ENCODE results near the gene MORF4L2. TPM values are rescaled to one million over a fixed set of nuclear protein-coding genes. Genes with fewer than 3 reads are reported as not detected.
"Not testable (repeated sequence)": the region's sequence is repeated elsewhere in the genome, so short reads cannot be mapped to it uniquely, and the experiment has no call there.

MORF4L2 gene
- total RNA-seq, 5 donors from 2014 or later (not counting 1 experiment from before 2014, with no cell fraction given): 72.4 to 152 (median 86.9) TPM

GRCh38 chrX:103638479-103639346 is 47.8 kb downstream of the MORF4L2 start:
- H3K36me3 Mint-ChIP-seq; ATAC-seq (replicated peaks in 1 of 4); H3K4me1 ChIP-seq (ENCODE audit: control insufficient read depth in 1 of 2, extremely low read depth in 1 of 2, insufficient read depth in 2 of 2, low read length in 2 of 2); H3K9me3 Mint-ChIP-seq; POLR2A ChIA-PET; H3K4me3 ChIP-seq (ENCODE audit: control insufficient read depth in 1 of 2, extremely low read depth in 1 of 2, low read length in 1 of 2); H3K27me3 ChIP-seq (replicated peaks in 1 of 2; ENCODE audit: control insufficient read depth in 2 of 2, extremely low read depth in 1 of 2, insufficient read depth in 2 of 2, low read length in 1 of 2); H3K27ac ChIP-seq (ENCODE audit: low read length); H3K4me1 Mint-ChIP-seq; H3K27ac Mint-ChIP-seq; H3K9me3 ChIP-seq; H3K4me3 Mint-ChIP-seq; CTCF ChIA-PET; H3K36me3 ChIP-seq (ENCODE audit: control insufficient read depth in 2 of 2, extremely low read depth in 1 of 2, insufficient read depth in 1 of 2, low read length in 1 of 2); DNase-seq: not testable (repeated sequence)
- peaks cover 0 to 18% of the 10 kb centered on the region in 2 donors for H3K27me3 Mint-ChIP-seq
- WGBS (ENCODE audit: insufficient coverage): 71% methylated on average over 3 of the region's 6 CpGs

- no peaks in the 10 kb centered on the region for H3K4me1 ChIP-seq (ENCODE audit: control insufficient read depth in 1 of 2, extremely low read depth in 1 of 2, insufficient read depth in 2 of 2, low read length in 2 of 2)
- no peaks in the 10 kb centered on the region for H3K4me1 Mint-ChIP-seq
- no peak for ATAC-seq (replicated peaks in 1 of 4)
- no peak for DNase-seq
- H3K9me3 ChIP-seq: no peaks in the 10 kb centered on the region
- no peaks in the 10 kb centered on the region for H3K36me3 ChIP-seq (ENCODE audit: control insufficient read depth in 2 of 2, extremely low read depth in 1 of 2, insufficient read depth in 1 of 2, low read length in 1 of 2)
- ChIA-PET CTCF (no interaction called here), POLR2A (no interaction called here)
- H3K27ac ChIP-seq (ENCODE audit: low read length): no peak overlapping the region
- H3K27me3 Mint-ChIP-seq: peaks cover 0 to 13% of the 10 kb centered on the region in 2 donors
- no peaks in the 10 kb centered on the region for H3K9me3 Mint-ChIP-seq
- WGBS (ENCODE audit: insufficient coverage): no CpG with 5 or more reads among the region's 2 CpGs
- no peak overlapping the region for H3K4me3 Mint-ChIP-seq
- no peaks in the 10 kb centered on the region for H3K27me3 ChIP-seq (replicated peaks in 1 of 2; ENCODE audit: control insufficient read depth in 2 of 2, extremely low read depth in 1 of 2, insufficient read depth in 2 of 2, low read length in 1 of 2)
- no peak overlapping the region for H3K4me3 ChIP-seq (ENCODE audit: control insufficient read depth in 1 of 2, extremely low read depth in 1 of 2, low read length in 1 of 2)
- no peak overlapping the region for H3K27ac Mint-ChIP-seq
- H3K36me3 Mint-ChIP-seq: no peaks in the 10 kb centered on the region
These were observed 48.7 kb downstream of the MORF4L2 start for GRCh38 chrX:103637604-103638338.

GRCh38 chrX:103635436-103635835 is 51.1 kb downstream of the MORF4L2 start:
- Histone ChIP-seq H3K36me3 (ENCODE audit: control insufficient read depth in 2 of 2, extremely low read depth in 1 of 2, insufficient read depth in 1 of 2, low read length in 1 of 2) (no peaks in the 10 kb centered on the region), H3K27ac (ENCODE audit: low read length) (no peak overlapping the region), H3K27me3 (replicated peaks in 1 of 2; ENCODE audit: control insufficient read depth in 2 of 2, extremely low read depth in 1 of 2, insufficient read depth in 2 of 2, low read length in 1 of 2) (no peaks in the 10 kb centered on the region), H3K4me3 (ENCODE audit: control insufficient read depth in 1 of 2, extremely low read depth in 1 of 2, low read length in 1 of 2) (no peak overlapping the region), H3K4me1 (ENCODE audit: control insufficient read depth in 1 of 2, extremely low read depth in 1 of 2, insufficient read depth in 2 of 2, low read length in 2 of 2) (no peaks in the 10 kb centered on the region), H3K9me3 (no peaks in the 10 kb centered on the region)
- POLR2A ChIA-PET: no interaction called here
- ATAC-seq (replicated peaks in 1 of 4): no peak
- Mint-ChIP-seq H3K4me3 (no peak overlapping the region), H3K4me1 (no peaks in the 10 kb centered on the region), H3K9me3 (no peaks in the 10 kb centered on the region), H3K27me3 (peaks cover 0 to 3% of the 10 kb centered on the region in 2 donors), H3K36me3 (no peaks in the 10 kb centered on the region), H3K27ac (no peak overlapping the region)
- CTCF ChIA-PET: no interaction called here
- no peak for DNase-seq
- WGBS (ENCODE audit: insufficient coverage): no CpG with 5 or more reads among the region's 2 CpGs

GRCh38 chrX:103631145-103631544 is 55.4 kb downstream of the MORF4L2 start:
- DNase-seq: no peak
- ATAC-seq (replicated peaks in 1 of 4): no peak
- H3K36me3 Mint-ChIP-seq: no peaks in the 10 kb centered on the region
- no peaks in the 10 kb centered on the region for H3K27me3 ChIP-seq (replicated peaks in 1 of 2; ENCODE audit: control insufficient read depth in 2 of 2, extremely low read depth in 1 of 2, insufficient read depth in 2 of 2, low read length in 1 of 2)
- H3K9me3 ChIP-seq: no peaks in the 10 kb centered on the region
- no peaks in the 10 kb centered on the region for H3K36me3 ChIP-seq (ENCODE audit: control insufficient read depth in 2 of 2, extremely low read depth in 1 of 2, insufficient read depth in 1 of 2, low read length in 1 of 2)
- ChIA-PET POLR2A (no interaction called here), CTCF (no interaction called here)
- peaks cover 10 to 18% (median 15%) of the 10 kb centered on the region in 3 donors for H3K4me1 Mint-ChIP-seq
- WGBS (ENCODE audit: insufficient coverage): 100% methylated on average over 2 of the region's 5 CpGs
- no peak overlapping the region for H3K27ac ChIP-seq (ENCODE audit: low read length)
- H3K27ac Mint-ChIP-seq: no peak overlapping the region
- H3K27me3 Mint-ChIP-seq: peaks cover 0 to 6% of the 10 kb centered on the region in 2 donors
- no peaks in the 10 kb centered on the region for H3K9me3 Mint-ChIP-seq
- no peak overlapping the region for H3K4me3 Mint-ChIP-seq
- H3K4me1 ChIP-seq (ENCODE audit: control insufficient read depth in 1 of 2, extremely low read depth in 1 of 2, insufficient read depth in 2 of 2, low read length in 2 of 2): peaks cover 2 to 9% of the 10 kb centered on the region in 2 experiments
- H3K4me3 ChIP-seq (ENCODE audit: control insufficient read depth in 1 of 2, extremely low read depth in 1 of 2, low read length in 1 of 2): no peak overlapping the region

GRCh38 chrX:103630171-103630511 is 56.4 kb downstream of the MORF4L2 start:
- Mint-ChIP-seq H3K27ac (peak overlapping the region in 1 of 2 donors; percentile 77), H3K27me3 (peaks cover 0 to 6% of the 10 kb centered on the region in 2 donors), H3K4me1 (peaks cover 10 to 18% (median 15%) of the 10 kb centered on the region in 3 donors), H3K36me3 (no peaks in the 10 kb centered on the region), H3K9me3 (no peaks in the 10 kb centered on the region), H3K4me3 (peak overlapping the region; percentile 83 to 89 (median 84))
- ChIA-PET CTCF (no interaction called here), POLR2A (no interaction called here)
- Histone ChIP-seq H3K4me3 (ENCODE audit: control insufficient read depth in 1 of 2, extremely low read depth in 1 of 2, low read length in 1 of 2) (peak overlapping the region; percentile 78 to 82), H3K36me3 (ENCODE audit: control insufficient read depth in 2 of 2, extremely low read depth in 1 of 2, insufficient read depth in 1 of 2, low read length in 1 of 2) (no peaks in the 10 kb centered on the region), H3K4me1 (ENCODE audit: control insufficient read depth in 1 of 2, extremely low read depth in 1 of 2, insufficient read depth in 2 of 2, low read length in 2 of 2) (peaks cover 2 to 9% of the 10 kb centered on the region in 2 experiments), H3K27me3 (replicated peaks in 1 of 2; ENCODE audit: control insufficient read depth in 2 of 2, extremely low read depth in 1 of 2, insufficient read depth in 2 of 2, low read length in 1 of 2) (no peaks in the 10 kb centered on the region), H3K27ac (ENCODE audit: low read length) (no peak overlapping the region), H3K9me3 (no peaks in the 10 kb centered on the region)
- no peak for DNase-seq
- no CpG with 5 or more reads among the region's 6 CpGs for WGBS (ENCODE audit: insufficient coverage)
- ATAC-seq (replicated peaks in 1 of 4): no peak

GRCh38 chrX:103629318-103630170 is 57.0 kb downstream of the MORF4L2 start:
- POLR2A ChIA-PET: interaction anchor here (0.5 to 0.7 kb wide), 3 partner anchors 42 to 58 kb away, joined by 3 to 5 read pairs (median 3); no protein-coding TSS in a partner anchor
- H3K27ac ChIP-seq (ENCODE audit: low read length): peak overlapping the region; percentile 69

More at GRCh38 chrX:103629318-103630170, 57.0 kb downstream of the MORF4L2 start:
- Mint-ChIP-seq H3K4me1 (peaks cover 10 to 18% (median 15%) of the 10 kb centered on the region in 3 donors), H3K4me3 (peak overlapping the region; percentile 83 to 89 (median 84)), H3K36me3 (no peaks in the 10 kb centered on the region), H3K27ac (peak overlapping the region; percentile 67 to 77), H3K9me3 (no peaks in the 10 kb centered on the region), H3K27me3 (peaks cover 0 to 6% of the 10 kb centered on the region in 2 donors)
- no peaks in the 10 kb centered on the region for H3K9me3 ChIP-seq
- no peaks in the 10 kb centered on the region for H3K27me3 ChIP-seq (replicated peaks in 1 of 2; ENCODE audit: control insufficient read depth in 2 of 2, extremely low read depth in 1 of 2, insufficient read depth in 2 of 2, low read length in 1 of 2)
- WGBS (ENCODE audit: insufficient coverage): 1% methylated on average over 14 of the region's 49 CpGs
- DNase-seq: peak in 16 of 35 experiments; percentile 0 to 23 (median 8)
- peak overlapping the region; percentile 78 to 82 for H3K4me3 ChIP-seq (ENCODE audit: control insufficient read depth in 1 of 2, extremely low read depth in 1 of 2, low read length in 1 of 2)
- ATAC-seq (replicated peaks in 1 of 4): peak; percentile 35 to 60 (median 53)
- no peaks in the 10 kb centered on the region for H3K36me3 ChIP-seq (ENCODE audit: control insufficient read depth in 2 of 2, extremely low read depth in 1 of 2, insufficient read depth in 1 of 2, low read length in 1 of 2)
- H3K4me1 ChIP-seq (ENCODE audit: control insufficient read depth in 1 of 2, extremely low read depth in 1 of 2, insufficient read depth in 2 of 2, low read length in 2 of 2): peaks cover 2 to 9% of the 10 kb centered on the region in 2 experiments
- CTCF ChIA-PET: interaction anchor here in 1 of 2 donors (0.6 kb wide), 1 partner anchor 978 kb away, joined by 4 read pairs; the partner anchor contains the start of gene GPRASP1
